GM18511 (cell line): Measurements from ENCODE around the gene MTTP.
A peak's percentile ranks its signal among the peaks of the same experiment; 100 is the strongest.
"Not testable (repeated sequence)": the region's sequence is repeated elsewhere in the genome, so short reads cannot be mapped to it uniquely, and the experiment has no call there.

Experiments used
- ATAC-seq: cut with Tn5 transposase; IDR thresholded peaks from one replicate; pipeline ENCODE4 v1.9.1; 2021; ENCODE audit warnings: mild to moderate bottlenecking, moderate library complexity; ENCODE audit not compliant: unreplicated experiment

The MTTP gene

DNA sequence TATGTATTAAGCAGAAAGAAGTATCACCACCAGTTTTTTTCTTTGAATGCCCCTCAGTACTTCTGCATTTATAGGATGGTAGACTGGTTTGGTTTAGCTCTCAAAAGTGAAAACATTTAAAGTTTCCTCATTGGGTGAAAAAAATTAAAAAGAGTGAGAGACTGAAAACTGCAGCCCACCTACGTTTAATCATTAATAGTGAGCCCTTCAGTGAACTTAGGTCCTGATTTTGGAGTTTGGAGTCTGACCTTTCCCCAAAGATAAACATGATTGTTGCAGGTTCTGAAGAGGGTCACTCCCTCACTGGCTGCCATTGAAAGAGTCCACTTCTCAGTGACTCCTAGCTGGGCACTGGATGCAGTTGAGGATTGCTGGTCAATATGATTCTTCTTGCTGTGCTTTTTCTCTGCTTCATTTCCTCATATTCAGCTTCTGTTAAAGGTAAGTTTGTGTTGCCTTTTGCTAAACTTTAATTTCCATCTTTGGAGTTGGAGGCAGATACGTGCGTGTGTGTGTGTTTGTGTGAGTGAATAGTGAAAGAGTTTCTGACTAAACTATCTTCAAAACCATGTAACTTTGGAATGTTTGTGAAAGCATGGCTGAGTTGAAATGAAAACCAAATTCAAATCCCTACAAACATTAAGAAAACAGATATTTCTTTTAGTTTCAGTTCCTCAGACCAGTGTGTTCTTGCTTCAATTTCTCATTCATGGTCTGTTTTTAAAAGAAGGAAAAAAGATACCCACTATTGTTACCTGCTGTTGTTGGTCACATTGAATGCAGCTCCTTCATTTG lies at the start of gene MTTP:
MTTP (plus strand) TSS at position 295 of the 795 bp plus-strand sequence; CDS start at position 381, 86 bp downstream.
- peak; percentile 83 for ATAC-seq

DNA sequence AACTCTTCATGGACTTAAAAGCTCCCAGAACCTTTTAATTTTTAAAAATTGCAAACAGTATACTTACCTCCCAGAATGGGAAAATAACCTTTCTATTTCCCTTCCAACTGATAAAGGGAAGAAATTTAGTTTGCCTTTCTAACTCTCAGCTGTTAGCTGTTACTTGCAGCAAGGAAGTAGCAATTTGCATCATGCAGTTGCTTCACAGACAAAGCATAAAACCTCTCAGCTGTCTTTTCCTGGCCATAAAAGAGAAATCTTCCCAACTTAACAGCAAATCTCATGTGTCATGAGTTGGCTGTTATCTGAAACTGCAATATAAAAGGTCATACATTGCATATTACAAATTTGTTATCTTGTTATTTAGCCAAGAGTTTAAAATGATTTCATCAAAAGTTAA lies 45.4 kb upstream of the MTTP start:
- ATAC-seq: no peak

DNA sequence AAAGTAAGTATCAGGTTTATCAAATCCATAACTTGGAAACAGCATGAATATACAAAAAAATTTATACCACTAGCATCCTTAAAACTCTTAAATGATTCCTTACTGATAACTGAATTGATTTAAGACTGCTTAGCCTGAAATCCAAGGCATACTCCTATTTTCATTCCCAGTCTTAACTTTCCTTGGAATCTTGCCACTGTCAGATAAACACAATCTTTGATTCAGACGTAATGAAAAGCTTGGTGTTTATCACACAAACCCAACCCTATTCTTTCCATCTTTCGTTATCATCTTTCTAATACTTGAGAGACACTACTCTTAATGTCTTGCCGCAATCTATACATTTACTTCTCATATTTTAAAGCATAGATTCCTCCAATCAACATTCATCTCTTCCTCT lies 44.7 kb upstream of the MTTP start:
- ATAC-seq: no peak

DNA sequence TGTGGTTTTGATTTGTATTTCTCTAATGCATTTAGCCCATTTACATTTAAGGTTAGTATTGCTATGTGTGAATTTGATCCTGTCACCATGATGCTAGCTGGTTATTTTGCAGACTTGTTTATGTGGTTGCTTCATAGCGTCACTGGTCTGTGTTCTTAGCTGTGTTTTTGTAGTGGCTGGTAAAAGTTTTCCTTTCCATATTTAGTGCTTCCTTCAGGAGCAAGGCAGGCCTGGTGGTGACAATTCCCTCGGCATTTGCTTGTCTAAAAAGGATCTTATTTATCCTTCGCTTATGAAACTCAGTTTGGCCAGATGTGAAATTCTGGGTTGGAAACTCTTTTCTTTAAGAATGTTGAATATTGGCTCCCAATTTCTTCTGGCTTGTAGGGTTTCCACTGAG lies 39.9 kb upstream of the MTTP start:
- not testable (repeated sequence) for ATAC-seq

DNA sequence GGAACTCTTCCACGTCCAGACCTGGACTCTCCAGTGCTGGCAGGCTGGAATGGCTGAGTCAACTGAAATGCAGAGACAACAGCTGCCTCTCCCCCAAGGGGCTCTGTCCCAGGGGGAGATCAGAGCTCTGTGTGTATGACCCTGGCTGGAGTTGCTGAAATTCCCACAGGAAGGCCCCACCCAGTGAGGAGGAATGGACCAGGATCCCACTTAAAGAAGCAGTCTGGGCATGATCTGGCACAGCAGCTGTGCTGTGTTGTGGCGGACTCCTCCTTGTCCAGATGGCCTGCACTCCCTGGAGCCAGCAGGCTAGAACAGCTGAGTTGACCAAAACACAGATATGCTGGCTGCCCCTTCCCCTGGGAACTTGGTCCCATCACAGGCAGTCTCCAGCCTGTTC lies 38.4 kb upstream of the MTTP start:
- ATAC-seq: no peak

DNA sequence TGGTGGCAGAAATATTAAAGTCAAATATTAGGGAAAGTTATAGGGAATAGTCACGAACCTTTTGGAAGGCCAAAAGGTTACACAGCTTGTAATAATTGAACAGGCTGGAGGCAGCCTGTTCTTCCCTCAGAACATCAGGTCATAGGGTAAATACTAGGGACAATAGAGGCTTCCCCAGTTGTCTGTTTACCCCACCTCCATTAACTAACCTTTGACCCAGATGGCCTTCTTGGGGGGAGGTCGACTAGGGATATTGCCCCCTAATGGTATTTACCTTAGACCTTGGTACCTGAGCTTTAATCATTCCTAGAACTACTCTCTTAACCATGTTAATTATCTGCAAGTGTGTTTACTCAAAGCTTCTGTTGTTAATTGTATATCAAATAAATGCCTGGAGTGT lies 37.8 kb upstream of the MTTP start:
- ATAC-seq: no peak

DNA sequence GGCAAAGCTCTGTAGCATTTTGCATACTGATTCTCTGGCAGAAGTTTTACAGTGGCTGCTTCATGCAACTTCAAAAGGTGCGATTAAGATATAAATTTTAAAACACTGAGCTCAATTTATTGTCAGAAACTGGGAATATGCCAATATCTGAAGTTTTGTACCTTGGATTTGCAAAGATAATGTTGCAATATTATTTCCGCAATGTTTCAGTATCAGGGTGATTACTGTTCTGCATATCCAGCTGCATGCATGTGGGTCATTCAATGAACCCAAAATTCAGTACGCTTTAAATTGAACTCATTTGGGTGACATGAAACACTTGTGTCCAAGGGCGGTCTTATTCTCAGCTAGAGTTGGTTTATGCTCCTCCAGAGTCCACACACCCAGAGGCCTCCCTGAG lies 37.0 kb upstream of the MTTP start:
- no peak for ATAC-seq

DNA sequence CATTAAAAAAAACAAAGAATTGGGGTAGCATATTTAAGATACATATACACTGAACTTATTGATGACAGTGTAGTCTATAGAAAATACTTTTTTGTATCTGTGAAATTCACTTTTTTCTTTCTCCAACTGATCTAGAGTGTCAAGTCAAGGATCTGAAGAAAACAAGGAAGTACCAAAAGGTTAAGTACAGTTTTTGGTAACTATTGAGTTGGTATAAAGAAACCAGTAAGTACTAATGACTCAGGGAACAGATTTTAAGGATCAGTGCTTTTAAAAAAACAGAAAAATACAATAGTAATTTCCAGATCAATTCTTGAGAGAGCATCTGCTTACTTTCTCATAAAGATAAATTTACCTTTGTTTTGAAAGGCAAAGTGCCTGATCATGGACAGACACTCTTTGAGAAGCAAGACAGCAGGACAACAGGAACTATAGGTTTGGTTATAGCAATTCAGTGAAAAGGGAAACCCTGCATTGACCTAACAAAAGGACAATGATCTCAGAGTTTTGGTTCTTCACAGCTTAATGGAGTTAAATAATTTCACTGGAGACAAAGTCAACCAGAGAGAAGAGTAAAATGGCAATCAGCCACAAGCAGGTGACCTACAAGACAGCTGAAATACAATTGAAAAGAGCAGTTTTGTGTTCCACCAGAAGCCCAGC lies 34.2 kb upstream of the MTTP start:
- no peak for ATAC-seq

DNA sequence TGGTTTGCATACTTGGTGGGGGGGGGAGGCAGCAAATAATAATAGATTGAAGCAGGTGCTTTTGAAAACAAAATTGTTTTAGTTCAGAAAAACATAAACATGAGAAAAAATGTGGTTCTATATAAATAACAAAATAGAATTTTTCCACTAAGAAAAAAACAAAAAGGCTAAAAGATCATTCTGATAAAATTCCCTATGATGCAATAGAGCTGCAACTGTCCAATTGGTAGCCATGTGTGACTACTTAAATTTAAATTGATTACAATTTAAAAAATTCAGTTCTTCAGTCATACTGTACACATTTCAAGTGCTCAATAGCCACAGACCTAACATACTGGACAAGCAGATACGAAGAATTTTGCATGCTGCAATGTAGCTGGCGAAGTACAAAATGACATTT lies 21.8 kb upstream of the MTTP start:
- ATAC-seq: no peak

DNA sequence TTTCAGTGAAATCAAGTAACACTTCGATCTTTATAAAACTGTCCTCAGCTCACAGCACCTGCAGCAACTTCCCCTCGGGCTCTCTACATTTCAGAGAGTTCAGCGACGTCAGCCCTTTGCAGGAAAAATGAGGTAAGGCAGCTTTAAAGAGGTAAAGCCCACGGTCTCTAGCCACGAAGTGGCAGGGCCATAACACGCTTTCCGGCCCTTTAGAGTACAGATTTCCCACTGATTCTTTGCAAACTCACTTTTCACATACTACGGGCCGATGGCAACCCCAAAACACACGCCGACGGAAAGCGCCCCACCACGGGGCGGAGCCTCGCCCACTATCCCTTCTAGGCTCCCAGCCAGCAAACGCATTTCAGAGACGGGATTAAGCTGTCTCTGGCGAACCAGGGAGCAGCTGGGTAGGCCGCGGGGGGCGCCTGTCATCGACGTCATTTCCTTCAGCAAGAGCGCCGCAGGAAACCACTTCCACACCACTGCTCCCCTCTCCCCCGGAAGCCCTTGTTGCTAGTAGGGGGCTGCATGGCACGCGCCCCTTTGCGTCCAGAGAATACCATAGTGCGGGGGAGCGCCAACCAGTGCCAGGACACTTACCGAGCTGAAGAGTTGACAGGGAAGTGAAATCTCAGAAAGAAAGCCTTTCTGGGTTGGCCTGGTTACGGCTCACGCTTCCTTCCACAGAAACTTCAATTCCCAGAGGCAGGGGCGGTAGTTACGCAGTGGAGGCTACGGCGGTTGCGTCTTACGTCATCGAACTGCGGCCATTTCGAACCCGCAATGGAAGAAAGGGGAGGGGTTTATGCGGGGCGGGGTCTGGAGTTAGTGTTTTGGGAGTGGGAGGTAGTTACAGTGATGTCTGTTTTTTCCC lies 11.1 kb upstream of the MTTP start, which contains the start of gene TRMT10A:
TRMT10A (minus strand) TSS at position 730 of the 877 bp plus-strand sequence. CDS start 4,701 bp downstream, outside the sequence.
- ATAC-seq: peak; percentile 96

DNA sequence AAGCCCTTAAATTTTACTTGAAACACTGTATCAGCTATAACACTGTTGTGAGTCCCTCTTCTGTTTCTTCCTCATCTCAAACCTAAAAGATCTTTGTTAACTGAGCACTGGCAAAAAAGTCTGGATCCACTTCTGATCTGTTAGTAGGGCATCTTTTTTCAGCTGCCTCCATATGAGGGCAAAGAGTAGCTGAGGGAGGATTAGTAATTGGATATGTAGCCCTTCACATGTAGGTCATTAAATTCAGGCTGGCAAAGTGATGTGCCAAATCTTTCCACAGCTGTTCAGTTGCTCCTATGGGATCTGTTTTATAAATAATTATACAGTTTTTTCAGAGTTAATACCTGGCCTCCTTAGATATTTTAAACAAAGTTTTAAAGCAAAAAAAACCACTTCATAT lies 9.7 kb upstream of the MTTP start:
- ATAC-seq: no peak

DNA sequence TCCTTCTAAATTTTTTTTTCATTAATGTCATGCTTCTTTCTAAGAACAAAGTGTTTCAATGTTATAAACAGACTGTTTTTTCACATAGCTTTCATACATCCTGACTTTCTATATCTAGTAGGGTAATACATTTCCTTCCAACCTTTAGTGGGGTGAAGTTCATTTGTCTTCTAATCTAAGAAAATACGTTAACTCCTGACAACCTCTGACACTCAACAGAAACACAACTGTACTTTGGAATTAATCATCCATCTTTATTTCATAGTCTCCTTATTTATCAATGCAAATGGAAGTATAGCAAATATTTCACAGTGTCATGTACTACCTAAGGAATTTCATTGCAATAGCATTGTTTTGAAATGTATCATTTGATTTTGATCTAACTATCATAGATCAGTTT lies 2.7 kb upstream of the MTTP start:
- no peak for ATAC-seq

DNA sequence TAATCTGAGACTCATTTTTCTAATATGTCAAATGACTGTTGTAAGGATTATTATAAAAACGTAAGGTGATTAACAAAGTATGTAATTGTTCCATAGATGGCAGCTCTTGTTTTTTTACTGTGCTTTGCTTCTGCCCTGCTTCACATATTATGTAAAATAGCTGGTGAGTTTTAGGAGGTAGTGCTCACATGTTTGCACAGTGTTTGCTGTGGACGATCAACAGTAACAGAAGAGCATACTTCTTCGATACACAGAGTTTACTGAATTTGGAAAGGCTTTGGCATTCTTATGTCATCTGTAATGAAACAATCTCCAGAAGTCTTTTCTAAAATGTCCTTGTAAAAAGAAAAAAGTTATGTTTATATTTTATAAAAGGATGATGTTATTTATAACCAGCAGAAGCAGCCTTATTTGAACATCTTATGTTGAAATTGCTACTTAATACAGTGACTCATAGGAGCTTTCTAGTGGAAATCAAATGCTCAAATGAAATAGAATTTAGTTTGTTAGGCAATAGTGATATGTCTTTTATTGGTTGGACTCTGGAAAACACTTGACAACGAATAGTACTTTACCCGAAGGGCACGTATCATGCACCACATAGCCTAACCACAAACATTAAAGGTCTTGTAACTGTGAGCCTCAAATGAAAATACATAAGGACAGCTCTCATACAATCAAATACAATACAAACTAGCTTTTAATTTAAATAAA lies 1.9 kb upstream of the MTTP start:
- no peak for ATAC-seq

DNA sequence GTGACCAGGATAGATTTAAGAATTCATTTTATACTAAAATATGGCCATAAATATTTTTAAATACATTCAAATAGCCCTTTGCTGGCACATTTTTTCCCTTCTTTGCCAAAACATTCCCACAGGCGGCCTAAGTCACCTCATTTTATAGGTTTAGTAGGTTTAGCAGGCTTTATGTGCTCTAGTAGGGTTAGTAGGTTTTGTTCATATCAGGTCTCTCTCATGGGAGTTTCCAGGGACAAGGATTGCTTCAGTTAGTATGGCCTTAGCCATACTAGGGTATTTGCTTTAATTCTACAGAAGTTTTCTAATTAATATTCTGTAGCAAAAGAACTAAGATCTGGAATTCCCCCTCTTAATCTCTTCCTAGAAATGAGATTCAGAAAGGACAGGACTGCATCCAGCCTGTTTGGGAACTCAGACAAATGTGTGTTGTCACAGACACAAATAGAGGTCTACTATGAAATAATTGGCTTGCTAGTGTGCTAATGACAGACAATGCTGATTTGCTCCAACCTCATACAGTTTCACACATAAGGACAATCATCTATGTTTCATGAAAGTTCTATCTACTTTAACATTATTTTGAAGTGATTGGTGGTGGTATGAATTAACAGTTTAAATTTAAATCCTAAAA lies 772 bp upstream of the MTTP start:
- ATAC-seq: no peak

DNA sequence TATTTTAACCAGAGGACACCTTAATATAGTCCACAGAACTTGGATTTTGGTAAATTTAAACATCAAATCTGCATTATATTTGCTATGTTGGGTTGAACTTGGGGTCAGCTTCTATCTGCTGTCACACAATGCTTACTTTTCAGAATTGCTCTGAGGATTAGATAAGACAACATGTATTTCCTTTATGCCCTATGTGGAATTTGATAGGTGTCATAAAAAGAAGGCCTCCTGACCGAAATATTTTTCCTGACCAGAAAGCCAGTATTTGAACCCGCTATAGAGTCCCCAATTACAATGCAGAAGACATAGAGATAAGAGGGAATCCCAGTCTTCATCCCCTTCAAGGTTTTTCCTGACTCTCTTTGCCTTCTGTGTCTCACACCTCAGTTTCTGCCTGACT lies 4.1 kb downstream of the MTTP start:
- ATAC-seq: no peak

DNA sequence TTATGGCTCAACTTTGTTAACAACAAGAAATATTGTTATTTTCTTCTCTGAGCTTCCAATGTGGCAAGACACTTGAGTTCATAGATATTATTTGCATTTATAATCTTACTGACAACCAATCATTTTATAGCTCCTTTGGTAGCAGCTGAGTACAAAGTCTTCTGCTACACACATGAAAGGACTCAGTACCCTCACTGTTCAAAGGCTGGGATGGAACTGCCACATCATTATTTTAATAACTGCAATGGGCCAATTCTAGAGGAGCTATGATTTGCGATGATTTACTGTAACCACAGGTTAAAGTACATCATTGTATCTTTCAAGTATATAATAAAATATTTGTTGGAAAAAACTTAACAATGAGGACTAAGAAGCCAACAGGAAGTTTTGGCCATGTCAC lies 10.9 kb downstream of the MTTP start:
- no peak for ATAC-seq

DNA sequence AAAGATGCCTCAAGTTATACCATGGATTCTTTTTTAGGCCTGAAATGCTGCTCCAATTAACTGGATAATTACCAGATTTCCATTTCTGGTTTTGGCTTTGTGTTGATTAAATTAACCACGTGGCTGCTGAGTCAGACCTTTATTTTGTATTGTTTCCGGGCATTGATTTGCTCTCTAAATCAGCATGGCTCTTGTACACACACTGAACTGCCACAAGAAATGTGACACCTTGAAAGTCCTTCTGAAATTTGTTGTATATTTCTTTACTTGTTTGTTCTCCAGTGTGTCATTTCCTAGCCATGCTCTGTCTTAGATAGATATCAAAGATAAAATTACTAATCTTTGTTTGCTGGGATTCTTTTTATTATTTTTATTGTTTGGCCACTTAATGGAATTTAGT lies 11.7 kb downstream of the MTTP start:
- no peak for ATAC-seq

DNA sequence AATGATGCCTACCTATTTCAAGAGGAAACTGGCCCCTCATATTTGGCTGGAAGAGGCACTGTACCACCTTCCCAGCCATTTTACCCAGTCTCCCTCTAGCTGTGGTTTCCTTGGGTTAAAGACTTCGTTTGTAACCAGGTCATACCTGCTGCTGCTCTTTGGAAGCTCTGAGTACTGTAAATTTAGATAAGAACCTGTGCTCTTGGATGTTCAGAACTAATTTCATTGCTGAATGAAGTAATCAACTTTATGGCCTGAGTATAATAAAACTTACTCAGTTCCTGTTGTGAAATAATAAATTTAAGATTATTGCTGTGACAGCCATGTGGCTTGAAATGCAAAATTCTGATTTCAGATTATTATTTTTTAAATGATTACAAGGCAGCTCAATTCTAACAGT lies 12.2 kb downstream of the MTTP start:
- no peak for ATAC-seq

DNA sequence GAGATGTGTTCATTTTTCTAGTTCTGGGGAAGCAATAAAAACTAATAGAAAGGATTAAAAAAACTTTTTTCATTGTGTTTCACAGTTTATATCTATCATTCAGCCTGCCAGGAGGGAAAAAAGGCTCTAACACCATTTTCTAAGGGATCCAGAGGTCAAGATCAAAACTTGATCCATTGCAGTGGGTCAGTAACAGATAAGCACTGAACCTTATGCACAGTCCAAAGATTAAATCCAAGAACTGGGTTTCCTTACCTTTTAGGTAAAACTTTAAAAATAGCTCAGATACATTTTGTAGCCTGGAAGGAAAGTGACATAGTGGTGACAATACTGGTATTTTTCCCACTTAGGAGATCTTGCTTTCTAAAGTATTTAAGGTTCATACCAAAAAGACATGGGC lies 12.7 kb downstream of the MTTP start:
- no peak for ATAC-seq

DNA sequence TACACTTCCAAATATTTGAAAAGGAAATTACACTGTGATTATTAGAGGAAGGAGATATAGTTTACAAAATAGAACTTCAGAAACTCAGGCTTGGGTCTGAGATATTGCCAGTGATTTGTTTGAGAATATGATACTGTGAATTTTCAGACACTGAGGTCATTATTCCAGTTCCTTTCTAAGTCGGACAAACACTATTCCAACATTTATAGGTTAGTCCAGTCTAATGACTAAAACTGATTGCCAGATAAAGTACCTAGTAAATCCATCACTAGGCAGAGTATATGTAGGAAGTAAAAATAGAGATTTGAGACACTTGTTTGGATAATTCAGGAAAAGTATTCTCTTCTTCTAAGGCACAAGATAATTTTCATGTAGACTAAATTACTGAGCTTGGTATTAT lies 13.2 kb downstream of the MTTP start:
- ATAC-seq: no peak
